ENCODE data around the gene LRCOL1. TPM values are rescaled to one million over a fixed set of nuclear protein-coding genes. Genes with fewer than 3 reads are reported as not detected.

LRCOL1 gene
- total RNA-seq, 1 donor from 2014 or later = not detected

GRCh38 chr12:132638541-132639408, 28.4 kb upstream of the LRCOL1 start:
- no peak for DNase-seq (ENCODE audit: low spot score)
- intact Hi-C loops (cut with DNase I) = no loop called here

- intact Hi-C loops (cut with DNase I) = no loop called here
- no peak for DNase-seq (ENCODE audit: low spot score)
These were observed 27.4 kb upstream of the LRCOL1 start for GRCh38 chr12:132637811-132638210.

- intact Hi-C loops (cut with DNase I) = no loop called here
- DNase-seq (ENCODE audit: low spot score) = no peak
These were observed 24.9 kb upstream of the LRCOL1 start for GRCh38 chr12:132635076-132635955.

- intact Hi-C loops (cut with DNase I) = no loop called here
- no peak for DNase-seq (ENCODE audit: low spot score)
These were observed 24.1 kb upstream of the LRCOL1 start for GRCh38 chr12:132634411-132634990.

- DNase-seq (ENCODE audit: low spot score) = no peak
- intact Hi-C loops (cut with DNase I) = no loop called here
These were observed 23.5 kb upstream of the LRCOL1 start for GRCh38 chr12:132633901-132634300.

- intact Hi-C loops (cut with DNase I) = no loop called here
- DNase-seq (ENCODE audit: low spot score) = no peak
These were observed 23.0 kb upstream of the LRCOL1 start for GRCh38 chr12:132633398-132633797.

GRCh38 chr12:132632521-132633228, 22.3 kb upstream of the LRCOL1 start:
- intact Hi-C loops (cut with DNase I) = no loop called here
- DNase-seq (ENCODE audit: low spot score) = no peak

GRCh38 chr12:132631666-132632065, 21.3 kb upstream of the LRCOL1 start:
- no peak for DNase-seq (ENCODE audit: low spot score)
- intact Hi-C loops (cut with DNase I) = no loop called here

GRCh38 chr12:132630672-132631071, 20.3 kb upstream of the LRCOL1 start:
- intact Hi-C loops (cut with DNase I) = no loop called here
- DNase-seq (ENCODE audit: low spot score) = no peak

- intact Hi-C loops (cut with DNase I) = no loop called here
- DNase-seq (ENCODE audit: low spot score) = no peak
These were observed 18.9 kb upstream of the LRCOL1 start for GRCh38 chr12:132629330-132629729.

GRCh38 chr12:132625731-132626430, 15.5 kb upstream of the LRCOL1 start:
- no peak for DNase-seq (ENCODE audit: low spot score)
- intact Hi-C loops (cut with DNase I) = no loop called here

- DNase-seq (ENCODE audit: low spot score) = no peak
- intact Hi-C loops (cut with DNase I) = no loop called here
These were observed 14.7 kb upstream of the LRCOL1 start for GRCh38 chr12:132624910-132625630.

- intact Hi-C loops (cut with DNase I) = no loop called here
- no peak for DNase-seq (ENCODE audit: low spot score)
These were observed 13.9 kb upstream of the LRCOL1 start for GRCh38 chr12:132624186-132624855.

- intact Hi-C loops (cut with DNase I) = no loop called here
These were observed 12.9 kb upstream of the LRCOL1 start for GRCh38 chr12:132623072-132623869.

GRCh38 chr12:132622437-132623071, 12.2 kb upstream of the LRCOL1 start:
- intact Hi-C loops (cut with DNase I) = no loop called here
- DNase-seq (ENCODE audit: low spot score) = no peak

More at GRCh38 chr12:132623072-132623869, 12.9 kb upstream of the LRCOL1 start:
- no peak for DNase-seq (ENCODE audit: low spot score)

GRCh38 chr12:132621657-132622435, 11.5 kb upstream of the LRCOL1 start:
- intact Hi-C loops (cut with DNase I) = no loop called here
- DNase-seq (ENCODE audit: low spot score) = no peak
